CD4-positive, alpha-beta T cell treated with Interleukin-6 for 4 hours (primary cell): ENCODE results near the gene NLGN4X.
"Not testable (repeated sequence)": the region's sequence is repeated elsewhere in the genome, so short reads cannot be mapped to it uniquely, and the experiment has no call there.

ENCODE experiments used
- DNase-seq: peaks from one replicate; pipeline ENCODE4 v3.0.0-alpha.2; 2020; ENCODE audit warnings: mixed read lengths

NLGN4X gene

DNA sequence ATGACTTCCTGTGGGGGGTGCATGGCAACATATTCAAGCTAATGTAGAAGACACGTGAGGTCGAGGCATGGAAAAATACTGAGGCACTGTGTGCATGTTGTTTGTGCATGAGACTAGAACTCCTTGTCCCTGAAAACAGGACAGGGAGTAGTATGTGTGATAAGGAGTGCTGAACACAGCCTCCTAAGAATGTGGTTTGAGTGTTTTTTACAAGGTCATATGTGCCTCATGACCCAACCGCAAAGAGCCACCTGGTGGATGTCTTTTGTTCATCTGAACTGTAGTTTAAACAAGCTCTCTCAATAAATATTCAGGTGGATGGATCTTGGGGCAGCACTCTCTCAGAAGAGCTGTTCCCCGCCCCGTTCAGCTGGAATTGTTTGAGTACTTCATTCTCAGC, 226.6 kb downstream of the NLGN4X start:
- no peak for DNase-seq

DNA sequence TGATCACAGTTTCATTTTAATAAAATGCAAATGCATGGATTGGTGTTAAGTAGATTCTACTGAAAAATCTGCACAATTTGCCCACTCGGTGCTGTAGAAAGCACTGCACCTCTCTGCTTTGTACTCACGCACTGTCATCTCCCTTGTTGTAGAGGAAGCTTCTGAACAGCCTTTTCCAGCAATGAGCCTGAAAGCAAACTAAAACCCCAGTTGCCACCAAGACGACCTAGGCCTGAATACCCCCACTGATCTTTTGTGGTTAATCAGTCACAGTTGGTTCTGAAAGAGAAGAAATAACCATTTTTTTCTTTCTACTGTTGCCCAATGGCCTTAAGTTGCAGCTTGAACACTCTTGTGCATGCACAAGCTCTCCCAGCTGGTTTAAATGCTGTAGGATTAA, 229.8 kb downstream of the NLGN4X start:
- no peak for DNase-seq

DNA sequence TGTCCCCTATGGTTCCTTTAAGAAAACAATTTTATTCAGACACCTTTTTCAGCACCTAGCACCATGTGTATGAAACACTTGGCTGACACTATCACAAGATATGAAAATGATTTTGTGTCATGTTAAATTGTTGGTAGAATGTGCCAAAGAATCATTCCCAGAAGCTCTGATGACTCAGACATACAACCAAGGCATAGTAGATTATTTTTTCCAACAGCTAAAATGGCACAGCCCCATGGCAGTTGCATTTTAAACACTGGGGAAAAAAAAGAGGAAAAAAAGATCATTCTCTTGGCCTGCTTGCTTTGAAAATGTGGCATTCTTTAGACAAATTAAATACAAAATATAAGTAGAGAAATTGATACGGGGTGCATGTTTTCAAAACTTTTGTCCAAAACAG, 230.2 kb downstream of the NLGN4X start:
- no peak for DNase-seq

DNA sequence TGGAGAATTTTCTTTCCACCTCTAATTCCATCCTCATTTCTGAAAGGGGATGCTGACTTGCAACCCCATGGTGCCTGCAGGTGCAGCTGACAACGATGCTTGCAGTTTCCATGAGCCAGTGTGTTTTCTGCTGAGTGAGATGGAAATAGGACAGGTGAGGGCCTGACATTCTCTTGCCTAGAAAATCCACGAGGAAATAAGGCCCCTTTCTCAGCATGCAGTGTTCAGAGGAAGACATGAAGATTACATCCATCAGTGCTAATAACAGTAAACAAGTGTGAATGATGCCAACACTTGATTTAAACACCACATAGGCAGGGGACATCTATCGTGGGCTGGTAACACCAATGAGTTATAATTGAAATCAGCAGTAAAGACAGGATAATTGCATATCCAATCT, 237.3 kb downstream of the NLGN4X start:
- no peak for DNase-seq

DNA sequence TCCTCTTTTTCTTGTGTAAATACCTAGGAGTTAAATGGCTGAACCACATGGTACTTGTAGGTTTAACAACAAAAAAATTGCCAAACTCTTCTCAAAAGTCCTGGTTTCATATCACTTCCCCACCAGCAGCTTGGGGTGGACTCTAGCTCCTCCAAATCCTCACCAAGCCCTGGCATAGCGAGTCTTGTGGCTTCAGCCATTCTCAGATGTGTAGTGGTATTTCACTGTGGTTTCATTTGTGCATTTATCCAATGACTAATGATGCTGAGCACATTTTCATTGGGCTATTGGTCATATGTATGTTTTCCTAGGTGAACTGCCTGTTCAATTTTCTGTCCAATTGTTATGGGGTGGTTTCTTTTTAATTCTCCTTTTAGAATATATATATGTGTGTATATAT, 249.3 kb downstream of the NLGN4X start:
- no peak for DNase-seq

DNA sequence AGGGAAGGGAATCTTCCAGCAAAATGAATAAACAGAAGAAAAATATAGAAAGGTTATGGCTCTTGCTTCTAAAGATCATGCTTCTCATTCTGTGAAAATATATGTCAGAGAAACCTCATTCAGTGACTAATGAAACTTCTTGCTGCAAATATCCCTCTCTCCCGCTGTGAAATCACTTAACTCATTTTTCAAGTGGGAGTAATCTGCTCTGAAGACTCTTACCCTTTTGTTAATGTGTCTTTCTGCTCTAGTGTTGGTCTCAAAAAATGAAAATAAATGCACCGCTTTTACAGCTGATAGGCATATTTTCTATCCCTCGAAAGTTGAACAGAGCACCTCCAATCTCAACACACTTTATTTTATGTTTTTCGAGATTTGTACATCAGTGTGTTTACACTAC, 252.3 kb downstream of the NLGN4X start:
- no peak for DNase-seq

DNA sequence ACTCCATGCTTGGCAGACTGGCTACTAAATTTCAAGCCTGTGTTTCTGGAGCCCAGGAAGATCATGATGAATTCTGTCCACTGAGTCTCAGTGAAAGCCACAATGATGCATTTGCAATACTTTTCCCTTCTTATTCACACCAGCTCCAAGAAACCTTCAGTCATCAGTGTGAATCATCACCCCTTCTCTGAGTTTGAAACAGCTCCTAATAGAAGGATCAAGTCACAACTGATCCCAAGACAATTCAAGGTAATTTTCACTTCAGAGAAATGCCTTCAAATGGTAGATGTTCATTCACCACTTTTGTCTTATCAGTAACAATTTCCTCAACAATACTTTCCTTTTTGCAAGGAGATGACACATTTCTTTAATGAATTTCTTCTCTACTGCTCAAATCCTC, 257.4 kb downstream of the NLGN4X start:
- no peak for DNase-seq

DNA sequence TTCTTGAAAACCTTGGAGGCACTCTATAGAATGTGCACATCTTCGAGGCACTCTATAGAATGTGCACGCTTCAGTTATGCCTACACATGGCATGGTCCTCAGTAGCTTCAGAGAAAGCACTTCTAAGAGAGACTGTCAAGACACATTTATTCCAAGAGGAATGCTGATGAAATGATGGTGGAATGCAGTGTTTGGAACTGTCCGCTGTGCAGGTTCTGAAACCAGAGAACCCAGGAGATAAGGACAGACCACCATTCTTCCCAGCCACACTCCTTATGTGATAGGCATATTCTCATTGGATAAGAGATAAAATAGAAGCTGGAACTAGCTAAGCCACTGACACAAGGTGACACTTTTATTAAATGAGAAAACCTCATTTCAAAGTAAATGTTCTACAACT, 263.3 kb downstream of the NLGN4X start:
- no peak for DNase-seq

DNA sequence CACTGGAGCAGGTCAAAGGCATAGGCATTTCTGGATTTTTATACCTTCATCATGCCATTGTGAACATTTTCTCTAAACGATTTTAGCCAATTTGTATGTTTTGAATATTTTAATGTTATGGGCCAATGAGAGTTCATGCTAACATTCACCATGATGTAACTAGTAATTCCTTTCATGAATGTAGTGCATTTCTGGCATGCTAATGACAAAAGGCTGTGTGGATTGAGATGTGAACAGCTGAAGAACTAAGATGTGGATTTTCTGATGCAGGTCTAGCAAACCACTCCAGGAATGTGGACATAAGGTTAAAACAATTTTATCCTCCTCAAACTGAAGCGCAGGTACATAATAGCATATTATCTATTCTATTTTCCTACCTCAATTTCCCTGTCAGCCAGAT, 269.4 kb downstream of the NLGN4X start:
- DNase-seq, result no peak

DNA sequence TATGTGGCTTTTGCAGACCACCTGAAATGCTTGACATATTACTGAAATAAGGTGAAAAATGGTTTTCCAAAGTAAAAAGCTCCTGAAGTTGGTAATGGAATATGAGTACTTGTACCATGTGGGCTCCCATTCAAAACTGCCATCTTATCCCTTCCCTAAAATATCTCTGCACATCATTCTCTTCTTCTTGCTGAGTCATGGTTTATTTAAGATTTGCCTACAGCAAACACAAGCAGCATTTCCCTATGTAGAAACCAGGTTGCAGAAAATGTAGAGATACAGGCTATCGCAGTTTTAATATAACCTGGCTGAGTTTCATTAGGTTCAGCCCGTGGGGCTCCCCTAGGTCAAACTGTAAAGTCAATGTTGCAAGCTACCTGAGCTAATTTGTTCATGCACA, 270.1 kb downstream of the NLGN4X start:
- DNase-seq, result no peak

DNA sequence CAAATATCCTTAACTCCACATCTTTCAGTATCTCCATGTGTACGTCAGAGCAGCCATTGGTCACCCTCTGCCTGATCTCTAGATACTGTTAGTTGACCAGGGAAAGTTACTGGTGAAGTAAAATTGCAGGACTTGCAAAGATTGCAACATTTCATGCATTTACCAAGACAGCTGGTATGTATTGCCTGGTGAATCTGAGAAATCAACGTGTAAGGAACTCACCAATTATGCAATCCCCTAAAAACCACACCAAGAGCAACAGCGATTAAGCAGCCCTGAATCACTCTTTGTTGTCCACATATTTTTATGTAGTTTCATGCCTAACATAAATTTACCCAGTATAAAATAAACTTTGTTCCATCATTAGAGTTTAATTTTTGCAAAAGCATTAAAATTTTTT, 271.2 kb downstream of the NLGN4X start:
- no peak for DNase-seq

DNA sequence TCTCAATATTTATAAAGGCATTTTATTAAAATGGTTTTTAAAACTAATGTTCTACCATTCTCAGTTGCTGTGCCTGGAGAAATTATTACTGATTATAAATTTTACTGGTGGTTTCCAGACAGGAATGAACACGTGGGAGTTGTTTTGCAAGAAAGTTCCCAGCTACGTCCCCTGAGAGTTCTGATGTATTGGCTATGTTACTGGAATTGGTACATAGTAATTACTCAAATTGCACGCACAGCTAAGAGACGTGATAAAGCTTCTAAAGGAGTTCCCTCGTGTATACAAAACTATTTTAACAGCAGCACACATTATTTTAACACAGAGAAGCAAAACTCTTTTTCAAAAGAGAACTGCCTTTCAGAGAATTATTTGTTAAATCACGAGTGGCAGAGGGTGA, 292.2 kb downstream of the NLGN4X start:
- DNase-seq, result no peak

DNA sequence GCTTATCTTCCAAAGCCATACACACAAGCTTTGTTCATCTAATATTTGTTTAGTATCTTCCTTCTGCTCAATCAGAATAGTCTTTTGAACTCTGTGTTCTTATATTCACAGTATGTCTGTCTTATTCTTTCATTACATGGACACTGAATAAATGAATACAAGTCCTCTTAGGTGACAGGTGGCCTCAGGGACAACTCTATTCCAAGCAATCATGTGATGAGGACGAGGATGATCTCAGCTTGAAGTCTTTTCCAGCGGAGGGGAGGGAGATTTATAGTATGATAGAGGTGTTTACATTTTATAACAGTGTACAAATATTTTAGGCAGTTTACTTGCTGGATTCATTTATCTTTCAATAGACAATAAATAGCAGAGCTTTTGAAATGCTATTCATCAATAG, 300.4 kb downstream of the NLGN4X start:
- no peak for DNase-seq

DNA sequence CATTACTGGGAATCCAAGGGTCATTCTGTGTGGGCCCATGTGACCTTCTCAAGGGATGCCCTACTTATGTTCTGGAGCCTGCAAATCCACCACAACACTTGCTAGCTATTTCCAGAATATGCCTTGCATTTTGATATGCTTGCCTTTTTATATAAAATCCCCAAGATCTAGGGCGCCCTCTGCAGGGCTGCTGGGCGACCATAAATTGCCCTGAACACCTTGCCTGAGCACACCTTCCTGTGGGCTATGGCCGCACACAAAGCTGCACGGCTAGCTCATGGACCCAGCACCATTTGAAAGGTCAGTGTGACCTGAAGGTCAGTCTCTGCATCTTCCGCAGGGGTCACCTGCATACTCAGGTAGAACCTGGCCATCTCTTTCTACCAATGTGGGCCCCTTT, 311.7 kb downstream of the NLGN4X start:
- no peak for DNase-seq

DNA sequence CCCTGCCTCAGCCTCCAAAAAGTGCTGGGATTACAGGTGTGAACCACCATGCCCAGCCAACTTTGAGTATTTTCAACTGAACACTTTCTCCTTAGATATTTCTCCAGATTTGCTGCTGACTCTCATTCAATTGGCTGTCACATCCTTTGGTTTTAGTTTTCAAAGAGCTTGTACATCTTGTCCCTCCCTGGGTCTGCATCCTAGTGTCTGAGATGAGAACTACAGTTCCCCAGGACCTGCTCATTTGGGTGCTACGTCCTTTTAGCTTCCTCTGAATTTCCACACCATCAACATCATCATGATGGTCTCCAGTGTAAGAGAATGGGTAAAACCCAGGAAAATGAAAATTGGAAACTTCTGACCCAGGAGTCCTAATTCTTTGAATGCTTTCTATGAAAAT, 312.9 kb downstream of the NLGN4X start:
- no peak for DNase-seq

DNA sequence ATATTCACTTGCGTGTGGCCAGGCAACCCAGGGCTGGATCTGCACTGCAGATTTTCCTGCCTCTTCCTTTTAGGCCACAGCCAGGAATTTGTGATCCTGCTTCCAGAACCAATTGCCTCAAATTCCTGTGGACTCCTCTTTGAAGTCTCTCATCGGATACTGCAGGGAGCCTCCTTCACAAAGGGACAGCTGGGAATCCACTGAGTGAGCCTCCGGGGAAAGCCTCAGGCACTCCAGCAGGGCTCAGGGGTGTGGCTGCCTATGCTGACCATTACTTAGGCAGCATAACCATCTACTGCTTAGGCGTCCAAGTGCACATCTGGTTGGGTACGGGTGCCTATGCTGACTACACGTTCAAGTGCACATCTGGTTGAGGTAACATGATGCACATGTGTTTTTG, 321.5 kb downstream of the NLGN4X start:
- DNase-seq, result no peak

DNA sequence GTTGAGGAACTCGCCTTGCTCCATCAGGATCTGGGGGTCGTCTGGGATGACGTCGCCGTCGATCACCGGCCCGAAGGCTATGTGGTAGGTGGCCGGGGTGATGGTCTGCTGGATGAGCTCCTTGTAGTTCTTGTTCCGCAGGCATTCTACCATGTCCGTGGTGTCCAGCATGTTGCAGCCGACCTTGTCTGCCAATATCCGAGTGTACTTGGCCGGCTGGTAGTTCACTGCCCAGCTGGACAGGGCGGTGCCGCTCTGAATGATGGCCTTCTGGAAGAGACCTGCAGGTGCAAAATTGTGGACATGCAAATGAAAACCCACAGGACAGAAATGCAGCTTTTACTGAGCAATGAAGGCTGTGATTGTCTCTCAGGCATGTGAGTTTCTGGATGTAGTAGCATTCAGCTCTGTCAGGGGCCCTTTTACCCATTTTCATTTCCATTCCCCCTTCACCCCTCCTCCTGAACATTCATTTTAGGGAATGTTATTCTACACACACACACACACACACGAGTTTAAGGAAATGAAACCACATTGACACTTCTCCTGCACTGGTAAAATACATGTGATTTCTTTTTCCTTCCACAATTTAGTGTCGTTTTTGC, 325.0 kb downstream of the NLGN4X start:
- not testable (repeated sequence) for DNase-seq

DNA sequence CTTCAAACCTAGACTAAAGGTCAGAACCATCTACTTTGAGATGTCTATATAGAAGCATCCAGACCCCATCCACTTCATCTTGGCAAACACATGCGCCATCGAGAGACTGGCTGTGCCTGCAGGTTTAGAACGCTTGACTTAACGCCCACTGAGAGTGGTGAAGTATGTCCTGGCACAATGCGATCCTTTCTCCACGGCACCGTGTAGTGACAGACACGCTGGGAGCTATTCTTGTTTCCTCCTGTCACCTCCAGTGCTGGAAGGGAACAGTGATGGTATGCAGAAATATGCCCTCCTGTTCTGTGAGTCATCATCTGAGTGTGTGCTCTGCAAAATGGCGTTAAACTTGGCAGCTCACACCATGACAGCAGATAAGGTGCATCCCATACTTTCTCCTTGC, 330.2 kb downstream of the NLGN4X start:
- DNase-seq, result no peak

DNA sequence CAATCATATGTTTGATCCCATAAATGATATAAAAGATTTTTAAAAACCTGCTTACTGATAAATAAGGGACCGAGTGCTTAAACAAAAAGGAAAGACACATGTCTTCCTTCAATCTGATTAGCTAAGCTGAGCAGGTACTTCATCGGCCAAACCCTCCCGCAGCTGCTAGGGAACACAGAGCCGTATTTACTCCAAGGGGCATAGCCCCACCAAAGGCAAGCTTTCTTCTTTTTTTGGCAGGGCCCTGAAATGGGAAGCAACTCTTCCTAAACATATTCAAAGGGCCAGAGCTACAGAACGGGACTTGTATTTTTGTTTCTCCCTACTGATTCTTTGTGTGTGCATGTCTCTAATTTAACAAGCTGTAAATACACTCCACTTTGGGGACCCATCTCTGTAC, 337.3 kb downstream of the NLGN4X start:
- DNase-seq, result no peak

DNA sequence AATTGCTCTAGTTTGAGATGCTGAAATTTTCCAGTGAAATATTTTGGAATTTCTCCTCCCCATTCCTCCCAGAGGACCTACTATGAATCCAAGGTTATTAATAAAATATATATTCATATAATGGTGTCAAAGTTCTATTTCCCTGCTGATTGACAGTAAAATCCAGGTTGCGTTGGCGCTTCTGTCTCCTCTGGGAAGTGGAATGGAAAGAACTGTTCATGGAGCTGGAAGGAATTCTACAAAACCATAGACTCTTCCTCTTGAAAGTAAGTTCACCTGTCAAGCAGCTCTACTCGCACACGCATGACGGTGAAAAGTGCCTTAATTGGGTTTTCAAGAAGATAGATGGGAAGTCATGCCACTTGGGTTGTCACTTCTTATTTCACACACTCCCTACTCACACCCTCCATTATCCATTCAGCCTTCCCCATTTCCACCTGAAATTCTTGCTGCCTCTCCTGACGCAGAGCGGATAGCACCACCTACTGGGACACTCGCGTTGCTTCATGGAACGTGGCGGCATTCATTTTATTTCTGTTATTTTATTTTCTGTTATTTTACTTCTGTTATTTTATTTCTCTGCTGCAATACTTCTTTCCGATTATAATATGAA, 351.6 kb downstream of the NLGN4X start:
- no peak for DNase-seq

DNA sequence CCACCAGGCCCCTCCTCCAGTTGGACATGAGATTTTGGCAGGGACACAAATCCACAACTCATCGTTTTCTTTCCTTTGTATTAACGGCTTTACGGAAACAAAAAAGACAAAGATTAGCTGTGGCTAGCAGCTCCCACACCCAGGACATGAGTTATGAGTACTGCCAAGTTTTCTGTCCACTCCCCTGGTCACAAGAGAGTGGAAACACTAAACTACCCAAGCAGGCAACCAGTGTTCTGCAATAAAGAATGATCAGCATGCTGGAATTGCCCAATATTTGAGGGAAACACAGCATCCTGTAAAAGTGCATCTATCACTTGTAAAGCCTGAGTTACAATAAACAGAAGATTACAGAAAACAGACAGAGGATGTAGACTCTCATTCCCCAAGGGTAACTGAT, 358.4 kb downstream of the NLGN4X start:
- no peak for DNase-seq

DNA sequence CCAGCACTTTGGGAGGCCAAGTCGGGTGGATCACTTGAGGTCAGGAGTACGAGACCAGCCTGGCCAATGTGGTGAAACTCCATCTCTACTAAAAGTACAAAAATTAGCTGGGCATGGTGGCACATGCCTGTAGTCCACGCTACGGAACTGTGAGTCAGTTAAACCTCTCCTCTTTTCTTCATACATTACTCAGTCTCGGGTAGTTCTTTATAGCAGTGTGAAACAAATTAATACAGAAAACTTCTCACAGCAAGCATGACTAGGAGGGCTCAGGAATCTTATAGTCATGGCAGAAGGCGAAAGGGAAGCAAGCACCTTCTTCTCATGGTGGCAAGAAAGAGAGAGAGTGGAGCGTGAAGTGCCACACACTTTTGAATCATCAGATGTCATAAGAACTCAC, 358.9 kb downstream of the NLGN4X start:
- DNase-seq, result no peak

DNA sequence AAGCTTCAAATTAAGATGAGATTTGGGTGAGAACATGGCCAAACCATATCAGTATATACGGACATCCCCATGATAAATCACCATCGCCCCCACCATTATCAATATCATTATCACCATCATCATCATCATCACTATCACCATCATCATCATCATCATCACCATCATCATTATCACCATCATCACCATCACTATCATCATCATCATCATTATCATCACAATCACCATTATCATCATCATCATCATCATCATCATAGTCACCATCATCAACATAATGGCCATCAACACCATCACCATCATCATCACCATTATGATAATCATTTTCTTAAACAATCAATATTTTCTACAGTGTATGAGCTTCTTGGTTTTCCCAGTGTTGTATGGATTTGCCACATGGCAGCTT, 360.9 kb downstream of the NLGN4X start:
- no peak for DNase-seq

DNA sequence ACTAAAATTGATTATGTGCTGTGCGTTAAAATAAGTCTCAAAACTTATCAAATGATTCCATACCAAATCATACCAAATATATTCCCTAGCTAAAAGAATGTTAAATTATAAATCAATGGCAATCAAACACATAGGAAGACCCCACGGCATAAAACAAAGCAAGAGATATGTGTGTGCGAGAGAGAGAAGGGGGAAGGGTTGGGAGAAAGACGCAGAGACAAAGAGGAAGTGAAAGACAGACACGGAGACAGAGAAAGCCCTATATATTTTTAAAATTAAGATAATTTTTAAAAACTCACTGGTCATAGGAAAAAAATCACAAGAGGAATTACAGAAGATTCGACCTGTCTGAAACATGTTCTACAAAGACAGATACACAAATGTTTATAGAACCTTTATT, 371.4 kb downstream of the NLGN4X start:
- DNase-seq, result no peak

DNA sequence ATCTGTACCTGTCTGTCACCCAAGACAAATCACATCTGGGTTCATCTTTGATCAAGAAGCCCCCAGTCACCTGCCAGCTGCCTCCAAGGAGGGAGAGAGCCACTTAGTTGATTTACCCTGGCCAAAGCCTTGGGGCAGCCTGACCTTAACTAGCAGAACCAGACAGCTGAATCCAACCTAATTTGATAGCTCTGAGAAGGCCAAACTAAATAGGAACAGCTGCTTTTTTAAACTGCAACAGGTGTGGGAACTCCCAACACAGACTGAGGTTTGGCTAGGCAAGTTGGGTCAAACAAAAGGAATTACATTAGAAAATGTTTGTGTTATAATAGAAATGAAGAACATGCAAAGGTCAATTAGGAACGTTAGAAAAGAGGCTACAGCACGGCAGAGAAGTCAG, 375.7 kb downstream of the NLGN4X start:
- DNase-seq, result no peak

DNA sequence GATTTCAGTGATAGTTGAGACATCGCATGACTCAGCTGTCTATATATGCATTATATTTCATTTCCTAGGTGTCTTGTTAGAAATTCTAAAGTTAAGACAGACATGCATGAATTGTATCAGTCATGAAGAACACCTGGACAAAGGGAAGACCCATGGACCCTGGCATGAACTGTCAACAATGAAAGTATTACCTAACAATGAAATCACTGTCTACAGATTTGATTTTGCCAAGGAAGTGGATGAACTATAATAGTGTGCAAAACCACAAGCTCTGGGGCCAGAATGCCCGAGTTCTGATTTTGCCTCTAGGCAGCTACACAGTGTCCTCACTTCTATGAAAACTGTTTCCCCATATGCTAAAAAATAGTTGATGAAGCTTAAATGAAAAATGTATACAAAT, 386.1 kb downstream of the NLGN4X start:
- no peak for DNase-seq
